ENCODE measurements around the gene UBAP1. TPM values are rescaled to one million over a fixed set of nuclear protein-coding genes. Genes with fewer than 3 reads are reported as not detected.
A peak's percentile ranks its signal among the peaks of the same experiment; 100 is the strongest.
"Not testable (repeated sequence)": the region's sequence is repeated elsewhere in the genome, so short reads cannot be mapped to it uniquely, and the experiment has no call there.

UBAP1 gene
- total RNA-seq, 1 donor from 2014 or later, result 22.8 TPM

GRCh38 chr9:34179213-34180136 is 632 bp downstream of the UBAP1 start:
- peak; percentile 20 for DNase-seq

GRCh38 chr9:34185778-34186551 is 7.1 kb downstream of the UBAP1 start:
- DNase-seq, result peak; percentile 91

DNA sequence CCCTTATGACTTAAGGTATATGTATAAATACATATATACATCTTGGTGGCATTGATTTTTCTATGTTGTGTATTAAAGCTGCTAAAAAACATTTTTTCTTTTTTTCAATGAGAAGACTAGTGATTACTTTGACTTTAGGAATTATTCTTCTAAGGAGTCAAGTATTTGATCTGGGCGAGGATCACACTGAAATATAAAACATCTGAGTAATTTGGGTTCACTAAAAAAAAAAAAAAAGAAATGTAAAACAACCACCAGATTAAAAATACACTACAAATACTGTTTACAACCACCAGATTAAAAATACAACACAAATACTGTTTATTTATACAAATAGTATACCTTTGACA is 9.0 kb downstream of the UBAP1 start:
- no peak for DNase-seq

DNA sequence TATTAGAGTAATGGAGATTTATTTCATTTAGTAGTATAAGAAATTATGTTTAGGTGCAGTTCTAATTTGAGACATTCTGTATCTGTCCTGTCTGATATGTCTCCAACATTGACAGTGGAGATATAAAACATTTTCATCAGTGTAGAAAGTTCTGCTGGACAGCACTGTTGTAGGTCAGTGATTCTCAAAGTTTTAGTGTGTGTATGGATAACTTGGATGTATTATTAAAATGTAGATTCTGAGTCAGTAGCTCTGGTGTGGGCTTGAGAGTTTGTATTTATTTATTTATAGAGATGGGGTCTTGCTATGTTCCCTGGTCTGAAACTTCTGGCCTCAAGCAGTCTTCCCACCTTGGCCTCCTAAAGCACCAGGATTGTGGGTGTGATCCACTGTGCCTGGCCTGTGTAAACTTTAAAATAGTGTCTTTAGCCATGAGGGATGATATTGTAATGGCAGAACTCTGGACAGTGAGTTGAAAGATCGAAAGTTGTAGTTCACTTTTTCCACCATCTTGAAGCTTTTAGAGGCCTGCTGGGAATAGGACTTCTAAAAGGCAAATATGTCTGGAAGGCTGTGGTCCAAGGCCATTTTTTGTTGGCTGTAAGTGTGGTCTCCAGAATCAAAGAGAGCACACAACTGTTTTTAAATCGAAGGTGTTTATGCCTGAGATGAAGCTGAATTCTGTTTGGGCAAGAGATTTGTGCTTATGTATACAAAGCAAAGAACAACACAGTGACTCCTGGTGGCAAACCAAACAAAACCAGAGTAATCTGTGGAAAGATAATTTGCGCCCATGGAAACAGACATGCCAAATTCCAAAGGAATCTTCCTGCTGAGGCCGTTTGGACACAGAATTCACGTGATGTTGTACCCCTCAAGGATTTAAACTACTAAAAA is 12.4 kb downstream of the UBAP1 start:
- peak; percentile 49 for DNase-seq

DNA sequence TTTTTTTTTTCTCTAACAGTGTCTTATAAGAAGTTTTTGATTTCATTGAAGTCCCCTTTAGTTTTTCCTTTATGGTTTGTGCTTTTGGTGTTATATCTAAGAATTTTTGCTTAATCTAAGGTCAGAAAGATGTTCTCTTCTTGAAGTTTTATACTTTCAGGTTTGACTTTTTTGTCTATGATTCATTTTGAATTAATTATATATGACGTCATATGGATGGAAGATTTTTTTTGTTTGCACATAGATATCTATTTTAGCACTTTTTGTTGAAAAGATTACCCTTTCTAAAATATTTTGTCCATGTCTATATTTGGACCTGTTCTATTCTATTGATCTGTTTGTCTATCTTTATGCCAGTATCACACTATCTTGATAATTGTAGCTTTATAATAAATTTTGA is 16.3 kb downstream of the UBAP1 start:
- DNase-seq, result no peak

DNA sequence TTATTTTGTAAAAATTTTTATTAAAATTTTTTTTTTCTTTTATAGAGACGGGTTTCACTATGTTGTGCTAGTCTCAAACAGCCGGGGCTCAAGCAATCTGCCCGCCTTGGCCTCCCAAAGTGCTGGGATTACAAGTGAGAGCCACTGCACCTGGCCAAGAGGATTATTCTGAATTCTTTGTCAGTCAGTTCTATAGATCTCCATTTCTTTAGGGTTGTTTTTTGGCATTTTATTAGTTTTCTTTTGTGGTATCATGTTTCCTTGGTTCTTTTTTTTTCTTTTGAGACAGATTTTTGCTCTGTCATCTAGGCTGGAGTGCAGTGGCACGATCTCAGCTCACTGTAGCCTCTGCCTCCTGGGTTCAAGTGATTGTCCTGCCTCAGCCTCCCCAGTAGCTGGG is 18.4 kb downstream of the UBAP1 start:
- not testable (repeated sequence) for DNase-seq

GRCh38 chr9:34197756-34198711 is 19.2 kb downstream of the UBAP1 start:
- DNase-seq, result peak; percentile 7

- no peak for DNase-seq
Observed at GRCh38 chr9:34200092-34200491, 21.2 kb downstream of the UBAP1 start.

GRCh38 chr9:34203275-34203991 is 24.6 kb downstream of the UBAP1 start:
- peak; percentile 9 for DNase-seq

- DNase-seq, result no peak
Observed at GRCh38 chr9:34203992-34204635, 25.3 kb downstream of the UBAP1 start.

- no peak for DNase-seq
Observed at GRCh38 chr9:34205102-34205501, 26.3 kb downstream of the UBAP1 start.

DNA sequence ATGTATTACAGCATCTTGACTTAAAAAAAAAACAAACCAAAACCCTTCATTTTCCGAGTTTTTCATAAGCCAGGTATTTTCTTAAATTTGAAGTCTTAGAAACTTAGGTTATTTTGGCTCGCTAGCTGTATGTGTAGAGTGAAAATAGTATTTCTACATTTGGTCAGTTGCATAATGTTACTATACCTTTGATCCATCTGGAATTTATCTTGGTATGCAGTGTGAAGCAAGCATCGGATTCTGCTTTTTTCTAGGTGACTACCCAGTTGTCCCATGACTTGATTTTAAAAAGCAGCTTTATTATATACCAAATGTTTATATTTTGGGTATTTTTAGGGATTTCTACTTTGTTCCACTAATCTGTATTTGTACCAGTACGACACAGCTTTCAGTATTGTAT is 27.7 kb downstream of the UBAP1 start:
- no peak for DNase-seq

DNA sequence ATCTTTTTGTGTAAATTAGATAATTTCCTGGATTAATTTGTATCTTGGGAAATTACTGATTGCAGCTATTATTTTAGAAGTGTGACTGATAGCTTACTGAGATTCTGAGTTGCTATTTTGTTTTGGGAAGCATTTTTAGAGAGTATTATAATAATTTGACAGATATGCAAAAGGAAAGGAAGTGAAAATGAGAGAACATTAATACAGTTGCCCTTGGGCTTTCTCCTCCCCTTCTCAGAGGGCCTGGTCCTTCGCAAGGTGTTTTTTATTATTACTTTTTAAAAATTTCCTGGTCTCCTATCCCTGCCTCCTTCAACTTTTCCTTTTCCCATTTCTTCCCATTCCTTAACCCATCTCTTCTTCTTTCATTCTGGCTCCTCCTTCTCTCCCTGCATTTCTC is 32.6 kb downstream of the UBAP1 start:
- DNase-seq, result no peak

DNA sequence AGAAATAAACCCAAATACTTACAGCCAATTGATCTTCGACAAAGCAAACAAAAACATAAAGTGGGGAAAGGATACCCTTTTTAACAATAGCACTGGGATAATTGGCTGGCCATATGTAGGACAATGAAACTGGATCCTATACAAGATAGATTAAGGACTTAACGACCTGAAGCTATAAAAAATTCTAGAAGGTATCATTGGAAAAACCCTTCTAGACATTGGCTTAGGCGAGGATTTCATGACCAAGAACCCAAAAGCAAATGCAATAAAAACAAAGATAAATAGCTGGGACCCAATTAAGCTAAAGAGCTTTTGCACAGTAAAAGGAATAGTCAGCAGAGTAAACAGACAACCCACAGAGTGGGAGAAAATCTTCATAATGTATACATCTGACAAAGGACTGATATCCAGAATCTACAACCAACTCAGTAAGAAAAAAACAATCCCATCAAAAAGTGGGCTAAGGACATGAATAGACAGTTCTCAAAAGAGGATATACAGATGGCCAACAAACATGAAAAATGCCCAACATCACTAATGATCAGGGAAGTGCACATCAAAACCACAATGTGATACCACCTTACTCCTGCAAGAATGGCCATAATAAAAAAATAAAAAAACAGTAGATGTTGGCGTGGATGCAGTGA is 35.6 kb downstream of the UBAP1 start:
- not testable (repeated sequence) for DNase-seq

- no peak for DNase-seq
Observed at GRCh38 chr9:34216325-34216724, 37.5 kb downstream of the UBAP1 start.

- DNase-seq, result not testable (repeated sequence)
Observed at GRCh38 chr9:34217015-34217414, 38.2 kb downstream of the UBAP1 start.

DNA sequence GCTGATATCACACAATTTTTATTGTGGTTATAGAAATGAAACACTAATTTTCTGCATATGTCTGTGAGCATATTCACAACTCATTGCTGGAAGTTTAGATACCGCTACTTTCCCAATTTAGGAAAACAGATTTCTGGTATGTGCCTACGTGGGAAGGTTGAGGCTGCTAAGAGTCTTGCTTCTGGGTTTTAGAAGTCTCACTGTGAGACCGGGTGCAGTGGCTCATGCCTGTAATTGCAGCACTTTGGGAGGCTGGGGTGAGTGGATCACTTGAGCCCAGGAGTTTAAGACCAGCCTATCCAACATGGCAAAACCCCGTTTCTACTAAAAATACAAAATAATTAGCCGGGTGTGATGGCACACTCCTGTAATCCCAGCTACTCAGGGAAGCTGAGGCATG is 39.6 kb downstream of the UBAP1 start:
- DNase-seq, result no peak

GRCh38 chr9:34219421-34219820 is 40.6 kb downstream of the UBAP1 start:
- no peak for DNase-seq

DNA sequence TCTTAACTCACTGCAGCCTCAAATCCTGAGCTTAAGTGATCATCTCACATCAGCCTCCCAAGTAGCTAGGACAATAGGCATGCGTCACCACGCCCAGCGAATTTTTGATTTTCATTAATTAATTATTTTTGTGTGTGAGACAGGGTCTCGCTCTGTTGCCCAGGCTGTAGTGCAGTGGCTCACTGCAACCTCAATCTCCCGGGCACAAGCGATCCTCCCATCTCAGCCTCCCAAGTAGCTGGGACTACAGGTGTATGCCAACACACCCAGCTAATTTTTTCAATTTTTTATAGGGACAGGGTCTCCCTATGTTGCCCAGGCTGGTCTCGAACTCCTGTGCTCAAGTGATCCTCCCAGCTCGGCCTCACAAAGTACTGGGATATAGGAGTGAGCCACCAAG is 41.4 kb downstream of the UBAP1 start:
- no peak for DNase-seq

DNA sequence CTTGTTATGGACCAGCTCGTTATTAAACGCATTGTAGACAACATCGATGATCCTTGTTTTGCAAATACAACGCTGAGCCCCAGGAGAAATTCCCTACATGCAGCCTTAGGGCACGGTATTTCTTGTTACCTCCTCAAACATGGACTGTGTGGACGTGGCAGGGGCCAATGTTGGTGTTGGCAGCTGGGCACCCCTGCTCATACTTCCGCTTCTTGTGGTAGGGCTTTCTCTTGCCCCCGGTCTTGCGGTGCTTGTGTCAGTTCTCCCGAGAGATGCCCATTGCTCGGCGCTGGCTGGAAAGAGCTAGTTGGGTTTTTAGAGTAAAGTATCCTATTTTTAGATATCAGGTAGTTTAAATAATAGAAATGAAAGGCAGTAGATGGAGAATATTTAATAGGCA is 45.5 kb downstream of the UBAP1 start:
- no peak for DNase-seq
